Activated T-helper 1 cell treated with anti-CD3 and anti-CD28 coated beads, Interleukin-2, amount 50 U/mL, for 16 hours (primary cell): ENCODE results near the gene KRT3.
"Not testable (repeated sequence)": the region's sequence is repeated elsewhere in the genome, so short reads cannot be mapped to it uniquely, and the experiment has no call there.

Experiments used
- DNase-seq, 2 donors: peaks; one replicate each; pipeline ENCODE4 v3.0.0-alpha.2; 2020; ENCODE audit warnings: low read depth in 1 of 2, low spot score in 1 of 2

KRT3 gene

GRCh38 chr12:52798671-52799504 lies 3.0 kb upstream of the KRT3 start:
- no peak for DNase-seq

DNA sequence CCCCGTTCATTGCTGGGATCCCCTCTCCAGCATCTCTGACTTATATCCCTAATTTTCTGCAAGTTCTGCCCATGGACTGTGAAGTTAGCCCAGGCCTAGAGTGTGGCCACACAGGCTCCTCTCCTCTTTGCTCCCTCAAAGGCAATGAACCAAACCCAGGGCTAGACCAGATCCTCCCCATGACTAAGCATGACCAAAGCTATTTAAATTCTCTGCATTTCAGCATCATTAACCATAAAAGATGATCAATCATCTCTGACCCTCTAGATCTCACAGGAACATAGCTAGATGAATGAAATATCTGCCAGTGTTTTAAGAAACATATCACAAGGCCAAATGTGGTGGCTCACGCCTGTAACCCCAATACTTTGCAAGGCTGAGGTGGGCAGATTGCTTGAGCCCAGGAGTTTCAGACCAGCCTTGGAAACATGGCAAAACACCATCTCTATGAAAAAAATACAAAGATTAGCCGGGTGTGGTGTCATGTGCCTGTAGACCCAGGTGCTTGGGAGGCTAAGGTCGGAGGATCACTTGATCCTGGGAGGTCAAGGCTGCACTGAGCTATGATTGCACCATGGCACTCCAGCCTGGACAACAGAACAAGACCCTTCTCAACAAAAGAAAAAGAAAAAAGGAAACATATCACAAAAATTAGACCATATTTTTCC lies 2.2 kb upstream of the KRT3 start:
- DNase-seq: no peak

DNA sequence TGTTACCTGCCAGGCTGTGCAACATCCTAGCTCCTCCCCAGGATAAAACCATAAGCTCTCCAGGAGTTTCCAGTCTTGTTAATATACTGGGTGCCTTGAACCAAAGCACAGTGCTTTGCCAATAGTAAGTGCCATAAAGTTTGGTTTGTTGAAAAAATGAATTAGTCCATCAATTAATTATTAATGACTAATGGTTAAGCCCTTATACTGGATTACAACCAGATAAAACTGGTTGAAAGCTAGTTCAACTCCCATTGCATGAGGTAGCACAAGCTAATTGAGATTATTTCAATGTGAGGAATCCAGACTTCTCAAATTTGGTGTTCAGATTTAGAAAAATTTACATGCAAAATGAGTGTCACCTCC lies 1.6 kb upstream of the KRT3 start:
- DNase-seq: no peak

DNA sequence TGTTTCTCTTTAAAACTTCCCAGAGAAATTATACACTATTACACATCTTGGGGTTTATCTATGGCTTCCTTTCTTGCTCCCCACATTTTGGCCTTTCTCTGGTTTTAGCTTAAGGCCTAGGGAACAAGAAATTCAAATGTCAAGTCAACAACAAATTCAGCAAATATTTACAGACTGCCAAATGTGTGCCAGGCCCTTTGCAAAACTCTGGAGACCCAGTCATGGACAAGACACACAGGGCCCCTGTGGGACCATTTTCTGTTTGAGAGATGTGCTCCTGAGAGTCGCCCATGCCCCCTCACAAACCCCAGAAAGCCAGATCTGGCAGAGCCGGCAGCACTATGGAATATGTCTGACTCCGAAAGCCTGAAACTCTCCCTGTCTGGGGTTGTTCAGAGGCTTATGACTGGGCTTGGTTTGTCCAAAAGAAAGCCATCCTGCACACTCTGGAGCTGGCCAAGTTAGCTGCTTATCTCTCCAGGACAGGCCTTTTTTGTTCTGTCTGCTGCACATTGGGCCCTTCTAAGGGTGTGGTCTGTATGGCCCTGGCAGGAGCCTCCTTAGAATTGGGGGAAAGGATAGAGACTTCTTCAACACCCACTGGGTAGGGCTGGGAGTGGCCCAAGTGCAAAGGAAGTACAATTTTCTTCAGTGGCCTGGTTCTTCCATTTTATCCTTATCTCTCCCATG lies 1.1 kb upstream of the KRT3 start:
- DNase-seq: no peak

- DNase-seq: no peak
Measured at GRCh38 chr12:52796429-52796794, 495 bp upstream of the KRT3 start.

DNA sequence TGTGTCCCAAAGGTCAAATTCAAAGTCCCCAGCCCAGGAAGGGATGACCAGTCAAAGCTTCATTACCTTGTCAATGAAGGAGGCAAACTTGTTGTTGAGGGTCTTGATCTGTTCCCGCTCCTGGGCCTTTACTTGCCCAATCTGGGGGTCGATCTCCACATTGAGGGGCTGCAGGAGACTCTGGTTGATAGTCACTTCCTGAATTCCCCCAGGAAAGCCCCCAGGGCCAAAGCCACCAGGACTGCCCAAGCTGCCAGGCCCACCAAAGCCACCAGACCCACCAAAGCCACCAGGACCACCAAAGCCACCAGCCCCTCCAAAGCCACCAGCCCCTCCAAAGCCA lies 614 bp downstream of the KRT3 start:
- DNase-seq: not testable (repeated sequence)

DNA sequence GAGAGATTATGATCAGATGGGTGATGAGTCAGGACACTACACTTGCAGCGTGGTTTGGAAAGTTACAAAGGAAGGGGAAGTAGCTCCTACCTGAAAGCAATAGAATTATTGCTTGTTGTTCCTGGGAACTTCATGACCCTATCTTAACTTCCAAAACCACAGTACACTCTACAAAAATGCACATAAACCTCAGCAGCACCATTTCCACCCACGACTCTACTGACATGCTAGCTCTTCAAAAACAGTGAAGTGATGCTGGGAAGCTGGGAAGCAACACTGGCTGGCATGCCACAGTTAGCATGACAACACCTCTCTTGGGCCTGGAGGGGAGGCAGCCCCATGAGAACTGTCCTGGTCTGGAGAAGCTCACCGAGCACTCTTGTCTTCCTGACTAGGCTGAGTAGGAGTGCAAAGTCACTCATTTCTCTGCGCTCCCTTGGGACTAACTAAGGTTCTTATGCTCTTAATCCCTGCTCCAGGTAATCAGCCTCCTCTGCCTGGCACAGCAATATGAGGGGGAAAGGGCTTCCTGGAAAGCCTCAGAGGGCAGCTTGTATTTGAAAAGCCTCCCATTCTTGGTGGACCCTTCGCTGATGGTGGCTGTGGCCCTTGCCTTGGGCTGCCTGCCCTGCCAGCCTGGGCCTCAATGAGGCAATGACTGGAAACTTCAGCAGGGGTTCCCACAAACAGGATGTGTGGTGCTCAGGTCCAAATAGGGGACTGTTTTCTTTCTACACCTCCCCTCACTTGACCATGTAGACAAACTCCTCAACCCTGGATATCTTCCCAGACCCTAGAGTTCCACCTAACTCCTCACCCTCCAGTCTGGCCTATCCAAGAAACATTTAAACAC lies 1.2 kb downstream of the KRT3 start:
- DNase-seq: no peak

DNA sequence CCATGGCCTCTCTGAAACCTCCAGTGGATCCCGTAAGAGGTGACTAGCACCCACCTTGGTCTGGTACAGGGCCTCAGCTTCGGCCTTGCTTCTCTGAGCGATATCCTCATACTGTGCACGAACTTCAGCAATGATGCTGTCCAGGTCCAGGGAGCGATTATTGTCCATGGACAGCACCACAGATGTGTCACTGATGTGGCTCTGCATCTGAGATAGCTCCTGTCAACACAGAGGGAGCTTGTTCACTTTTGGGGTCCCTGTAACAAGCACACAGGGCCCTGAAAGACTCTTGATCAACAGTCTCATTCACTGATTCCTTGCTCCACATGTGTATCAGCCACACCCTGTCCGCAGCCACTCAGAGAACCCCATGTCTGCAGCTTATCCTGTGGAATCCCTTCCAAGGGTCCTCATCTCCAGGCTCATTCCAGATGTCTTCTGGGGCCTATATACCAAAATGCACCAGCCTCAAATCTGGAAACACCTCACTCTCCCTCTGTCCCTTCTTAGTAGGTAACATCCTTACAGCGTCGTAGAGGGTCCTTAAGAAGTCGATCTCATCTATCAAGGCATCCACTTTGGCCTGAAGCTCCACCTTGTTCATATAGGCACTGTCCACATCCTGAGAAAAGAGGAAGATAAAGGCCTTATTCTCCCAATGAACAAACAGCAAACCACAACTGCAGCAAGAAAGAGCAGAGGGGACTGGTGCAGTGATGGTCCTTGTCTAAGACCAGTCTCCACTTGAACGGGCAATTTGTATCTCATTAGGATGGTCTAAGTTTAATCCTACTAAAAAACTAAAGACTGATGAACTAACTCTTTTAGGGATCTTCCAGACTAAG lies 3.5 kb downstream of the KRT3 start:
- DNase-seq: no peak

DNA sequence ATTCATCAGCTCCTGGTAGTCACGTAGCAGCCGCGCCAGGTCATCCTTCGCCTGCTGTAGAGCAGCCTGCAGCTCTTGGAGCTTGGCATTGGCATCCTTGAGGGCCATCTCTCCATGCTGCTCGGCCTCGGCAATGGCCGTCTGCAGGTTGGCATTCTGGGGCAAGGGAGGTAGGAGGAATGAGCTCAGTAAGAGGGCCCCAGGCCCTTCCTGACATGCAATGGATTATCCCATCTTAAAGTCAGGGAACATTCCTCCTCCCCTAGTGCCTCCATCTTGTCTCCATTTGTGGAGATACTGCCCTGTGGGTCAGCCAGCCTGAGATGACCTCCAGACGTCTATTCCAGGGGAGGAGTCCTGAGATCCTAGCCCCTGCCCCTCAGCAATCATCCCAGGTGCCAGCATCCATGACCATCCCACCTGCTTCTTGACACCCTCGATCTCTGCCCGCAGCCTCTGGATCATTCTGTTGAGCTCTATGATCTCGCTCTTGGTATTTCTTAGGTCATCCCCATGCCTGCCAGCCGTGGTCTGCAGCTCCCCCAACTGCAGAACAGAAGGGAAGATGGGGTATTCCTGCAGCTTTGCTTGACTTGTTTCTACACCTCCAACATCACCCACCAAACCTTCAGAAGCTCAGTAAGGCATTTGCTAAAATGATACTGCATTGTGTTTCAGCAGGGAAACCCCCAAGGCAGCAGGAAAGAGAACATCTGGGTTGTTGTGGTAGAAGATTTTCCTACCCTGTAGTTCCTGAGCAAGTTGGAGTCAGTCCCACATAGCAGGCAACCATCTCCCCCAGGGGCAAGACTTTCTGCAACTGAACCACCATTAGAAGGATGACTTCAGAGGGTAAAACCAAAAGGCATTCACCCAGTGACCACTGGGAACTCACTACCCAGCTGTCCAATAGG lies 4.4 kb downstream of the KRT3 start:
- DNase-seq: no peak

DNA sequence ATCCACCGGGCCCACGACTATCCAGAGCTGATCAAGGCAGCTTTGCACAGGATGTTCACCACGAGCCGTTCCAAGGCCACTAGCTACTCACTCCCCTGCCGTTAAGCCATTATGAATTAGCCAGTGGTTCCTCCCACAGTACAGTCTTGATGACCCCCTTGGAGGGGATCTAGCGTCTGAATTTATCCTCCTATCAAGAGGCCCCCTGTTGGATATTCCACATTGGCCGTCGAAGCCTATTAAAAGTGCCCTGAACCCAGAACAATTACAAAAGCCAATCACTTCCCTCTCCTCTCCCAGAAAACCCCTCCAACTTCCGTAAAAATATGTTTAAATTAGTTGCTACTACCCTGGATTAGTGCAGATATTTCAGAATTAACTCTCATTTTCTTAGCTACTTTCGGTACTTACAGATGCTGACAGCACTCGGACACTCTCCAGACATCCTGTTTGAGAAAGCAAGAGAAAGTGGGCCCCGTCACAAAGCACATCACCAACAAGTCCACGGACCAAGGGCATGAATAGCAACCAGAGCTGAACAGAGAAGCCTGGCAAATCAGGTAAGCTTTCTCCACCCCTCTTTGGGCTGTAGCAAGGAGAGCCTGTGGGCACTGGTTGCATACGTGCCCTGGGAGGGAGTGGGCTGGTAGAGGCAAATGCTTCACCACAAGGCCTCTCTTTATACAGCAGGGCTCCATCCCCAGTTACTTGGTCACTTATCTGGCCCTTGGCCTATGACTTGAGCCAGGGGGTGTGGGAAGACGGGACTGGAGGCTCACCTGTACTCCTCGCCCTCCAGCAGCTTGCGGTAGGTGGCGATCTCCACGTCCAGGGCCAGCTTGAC lies 5.3 kb downstream of the KRT3 start:
- DNase-seq: no peak

GRCh38 chr12:52789637-52790426 lies 6.1 kb downstream of the KRT3 start:
- no peak for DNase-seq

GRCh38 chr12:52788876-52789636 lies 6.9 kb downstream of the KRT3 start:
- no peak for DNase-seq

DNA sequence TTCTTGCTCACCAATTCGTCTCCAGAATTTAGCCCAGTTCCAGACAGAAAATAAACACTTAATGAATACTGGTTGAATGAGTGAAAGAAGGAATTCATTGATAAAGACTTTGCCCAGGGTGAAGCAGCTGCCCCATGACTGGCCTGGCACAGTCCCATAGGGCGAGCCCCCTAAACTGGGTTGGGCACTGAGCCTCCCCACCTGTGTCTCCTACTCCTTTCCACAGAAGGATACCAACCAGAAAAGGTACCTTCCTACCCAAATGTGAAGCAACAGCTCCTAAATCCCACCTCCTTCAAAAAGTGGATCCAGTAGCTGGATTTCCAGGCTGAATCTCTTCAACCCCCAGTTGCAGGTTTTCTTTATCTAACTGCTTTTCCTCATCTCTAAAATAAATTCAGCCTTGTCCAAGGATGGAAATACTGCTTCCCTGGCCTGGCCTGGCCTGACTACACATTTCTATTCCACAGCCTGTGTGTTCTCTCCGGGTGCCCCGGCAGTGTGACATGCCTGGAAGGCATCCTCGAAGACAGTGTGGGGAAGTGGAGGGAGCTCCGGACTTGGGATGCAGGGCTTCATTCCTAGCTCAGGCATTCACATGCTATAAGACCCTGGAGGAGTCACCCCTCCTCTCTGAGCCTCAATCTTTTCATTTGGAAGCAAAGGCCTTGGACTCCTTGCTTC lies 7.6 kb downstream of the KRT3 start:
- no peak for DNase-seq

- DNase-seq: no peak
Measured at GRCh38 chr12:52787324-52788191, 8.4 kb downstream of the KRT3 start.

DNA sequence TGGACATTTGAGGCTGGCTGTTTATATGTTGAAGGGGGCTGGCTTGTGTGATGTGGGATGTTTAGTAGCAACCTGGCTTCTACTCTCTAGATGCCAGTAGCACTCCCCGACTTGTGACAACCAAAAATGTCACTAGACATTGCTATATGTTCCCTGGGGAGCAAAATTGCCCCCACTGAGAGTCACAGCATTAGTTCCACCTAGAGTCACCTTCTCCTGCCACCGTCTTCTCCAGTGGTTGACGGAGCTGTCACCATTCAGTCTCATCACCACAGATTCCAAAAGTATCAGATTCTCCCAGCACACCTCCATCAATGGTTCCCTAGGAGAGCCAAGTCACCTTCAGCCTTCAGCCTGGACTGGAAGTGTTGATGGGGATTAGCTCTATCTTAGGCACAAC lies 11.0 kb downstream of the KRT3 start:
- DNase-seq: no peak
